Activated naive CD8-positive, alpha-beta T cell treated with anti-CD3 and anti-CD28 coated beads for 36 hours (primary cell): ENCODE results near the gene LRBA. TPM values are rescaled to one million over a fixed set of nuclear protein-coding genes. Genes with fewer than 3 reads are reported as not detected.
A peak's percentile ranks its signal among the peaks of the same experiment; 100 is the strongest.

ENCODE experiments used
- DNase-seq: peaks from one replicate; pipeline ENCODE4 v3.0.0; 2021
- H3K27ac Mint-ChIP-seq: one replicate; pipeline ENCODE4 v1.8.0; 2022; ENCODE audit warnings: mild to moderate bottlenecking, moderate library complexity, mixed read lengths
- H3K27me3 Mint-ChIP-seq: one replicate; pipeline ENCODE4 v1.8.0; 2022; ENCODE audit warnings: mild to moderate bottlenecking, mixed read lengths
- H3K36me3 Mint-ChIP-seq: one replicate; pipeline ENCODE4 v1.8.0; 2021; ENCODE audit warnings: mild to moderate bottlenecking, mixed read lengths
- H3K4me1 Mint-ChIP-seq: one replicate; pipeline ENCODE4 v1.8.0; 2021; ENCODE audit warnings: mixed read lengths
- H3K4me3 Mint-ChIP-seq: one replicate; pipeline ENCODE4 v1.8.0; 2022; ENCODE audit warnings: mild to moderate bottlenecking, moderate library complexity, mixed read lengths
- H3K9me3 Mint-ChIP-seq: one replicate; pipeline ENCODE4 v1.8.0; 2022; ENCODE audit warnings: mixed read lengths
- total RNA-seq, 2 experiments: library from RNA; stranded (reverse); gene quantifications; one replicate each; pipeline ENCODE4 v1.2.3, GENCODE V29; 2021

The LRBA gene
- total RNA-seq, 2 experiments from 2014 or later: 52.5 to 61.2 TPM

GRCh38 chr4:150382028-150382427 lies 633.1 kb downstream of the LRBA start:
- Mint-ChIP-seq H3K9me3 (no peaks in the 10 kb centered on the region), H3K4me3 (no peak overlapping the region), H3K4me1 (no peaks in the 10 kb centered on the region), H3K36me3 (peaks cover 8% of the 10 kb centered on the region), H3K27me3 (no peaks in the 10 kb centered on the region), H3K27ac (no peak overlapping the region)
- DNase-seq: no peak

- no peaks in the 10 kb centered on the region for H3K27me3 Mint-ChIP-seq
- H3K4me1 Mint-ChIP-seq: no peaks in the 10 kb centered on the region
- no peak overlapping the region for H3K4me3 Mint-ChIP-seq
- H3K9me3 Mint-ChIP-seq: no peaks in the 10 kb centered on the region
- H3K27ac Mint-ChIP-seq: no peak overlapping the region
- H3K36me3 Mint-ChIP-seq: peaks cover 6% of the 10 kb centered on the region
- no peak for DNase-seq
These were observed 633.5 kb downstream of the LRBA start for GRCh38 chr4:150381609-150382008.

DNA sequence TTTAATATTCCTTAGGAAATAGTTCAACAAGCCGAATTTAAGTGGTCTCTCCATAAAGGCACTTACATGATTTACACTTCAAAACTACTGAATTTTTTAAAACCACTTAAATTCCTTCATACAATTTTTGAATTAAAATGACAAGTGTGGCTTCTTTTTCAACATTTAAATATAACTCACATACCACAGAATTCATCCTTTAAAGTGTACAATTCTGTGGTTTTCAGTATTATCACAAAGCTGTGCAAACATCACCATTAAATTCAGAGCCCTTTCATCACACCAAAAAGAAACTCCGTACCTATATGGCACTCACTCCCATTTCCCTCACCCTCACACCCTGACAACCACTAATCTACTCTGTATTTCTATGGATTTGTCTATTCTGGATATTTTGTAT lies 634.0 kb downstream of the LRBA start:
- Mint-ChIP-seq H3K4me3 (no peak overlapping the region), H3K27me3 (no peaks in the 10 kb centered on the region), H3K9me3 (no peaks in the 10 kb centered on the region), H3K27ac (no peak overlapping the region), H3K36me3 (peaks cover 6% of the 10 kb centered on the region), H3K4me1 (no peaks in the 10 kb centered on the region)
- DNase-seq: no peak

DNA sequence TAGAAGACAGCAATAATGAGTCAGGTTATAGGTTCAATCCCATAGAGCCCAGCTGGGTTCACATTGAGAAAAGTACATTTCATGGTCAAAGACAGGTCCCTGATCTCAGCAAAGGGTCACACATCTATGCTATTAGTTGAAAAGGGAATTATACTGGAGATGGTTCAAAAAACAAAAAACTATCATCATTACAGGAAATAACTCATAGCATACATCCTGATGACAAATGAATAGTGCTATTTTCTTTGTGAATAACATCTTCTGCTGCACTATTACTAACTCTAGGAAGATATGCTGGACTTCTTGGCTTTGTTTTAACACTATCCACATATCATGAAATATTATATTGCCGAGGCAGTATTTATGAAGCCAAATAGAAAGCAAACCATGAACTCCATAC lies 635.6 kb downstream of the LRBA start:
- H3K9me3 Mint-ChIP-seq: no peaks in the 10 kb centered on the region

DNA sequence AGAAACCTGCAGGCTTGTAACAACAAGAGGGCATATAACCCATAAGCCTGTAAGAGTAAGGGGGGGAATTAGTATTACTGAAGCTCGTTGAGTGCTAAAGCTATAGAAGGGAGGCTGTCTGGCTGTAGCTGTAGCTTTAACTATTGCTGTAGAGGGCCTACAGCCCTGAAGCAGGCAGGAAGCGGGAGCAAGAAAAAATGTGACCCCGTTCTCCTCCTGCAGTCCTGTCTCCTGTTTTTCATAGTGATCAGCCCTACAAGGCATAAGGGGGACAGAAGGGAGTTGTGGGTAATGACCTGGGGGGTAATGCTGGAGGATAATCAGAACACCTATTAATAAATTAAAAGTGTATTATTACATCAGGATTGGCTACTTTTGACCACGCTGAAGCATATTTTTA lies 640.1 kb downstream of the LRBA start:
- no peaks in the 10 kb centered on the region for H3K9me3 Mint-ChIP-seq
- no peaks in the 10 kb centered on the region for H3K4me1 Mint-ChIP-seq
- DNase-seq: no peak
- H3K4me3 Mint-ChIP-seq: no peak overlapping the region
- no peaks in the 10 kb centered on the region for H3K27me3 Mint-ChIP-seq
- H3K36me3 Mint-ChIP-seq: peaks cover 22% of the 10 kb centered on the region
- H3K27ac Mint-ChIP-seq: no peak overlapping the region

More for the DNA sequence above, 635.6 kb downstream of the LRBA start:
- H3K4me1 Mint-ChIP-seq: no peaks in the 10 kb centered on the region
- DNase-seq: no peak
- H3K4me3 Mint-ChIP-seq: no peak overlapping the region
- no peak overlapping the region for H3K27ac Mint-ChIP-seq
- peaks cover 12% of the 10 kb centered on the region for H3K36me3 Mint-ChIP-seq
- H3K27me3 Mint-ChIP-seq: no peaks in the 10 kb centered on the region

GRCh38 chr4:150371869-150372268 lies 643.2 kb downstream of the LRBA start:
- no peak overlapping the region for H3K4me3 Mint-ChIP-seq

DNA sequence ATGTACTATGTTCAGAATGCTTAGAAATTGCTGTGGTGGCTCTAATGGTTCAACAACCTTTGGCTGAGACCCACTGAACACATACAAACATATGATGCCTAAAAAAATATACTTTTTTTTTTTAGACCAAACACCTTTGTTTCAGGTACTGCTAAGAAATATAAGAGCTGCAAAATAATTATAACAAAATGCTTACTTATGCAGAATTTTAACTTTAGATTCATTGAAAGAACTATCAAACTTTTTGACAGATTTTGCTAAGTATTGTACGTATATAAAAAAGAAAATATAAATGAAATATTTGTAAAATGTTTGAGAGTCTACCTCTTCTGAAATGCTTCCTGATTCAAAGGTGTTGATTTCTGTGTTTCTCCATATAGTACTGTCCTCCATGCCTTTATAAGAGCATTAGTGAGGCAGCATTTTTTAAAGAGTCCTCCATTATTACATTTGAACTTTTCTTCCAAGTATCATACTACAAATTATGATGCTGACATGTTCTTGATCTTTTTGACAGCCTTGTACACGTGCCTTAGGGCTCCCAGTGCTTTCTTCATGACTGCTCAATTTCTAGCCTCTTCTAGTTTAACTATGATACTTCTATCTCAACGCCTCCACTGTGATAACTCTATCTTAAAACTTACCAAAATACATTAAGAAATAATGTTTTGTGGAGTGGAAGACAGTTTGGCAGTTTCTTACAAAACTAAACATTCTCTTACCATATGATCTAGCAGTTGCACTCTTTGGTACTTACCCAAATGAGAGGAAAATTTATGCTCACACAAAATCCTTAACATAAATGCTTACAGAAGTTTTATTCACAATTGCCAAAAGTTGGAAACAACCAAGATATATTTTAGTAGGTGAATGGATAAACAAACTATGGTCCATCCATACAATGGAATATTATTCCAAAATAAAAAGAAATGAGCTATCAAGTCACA lies 645.4 kb downstream of the LRBA start:
- no peaks in the 10 kb centered on the region for H3K9me3 Mint-ChIP-seq
- H3K36me3 Mint-ChIP-seq: peaks cover 14% of the 10 kb centered on the region

More at GRCh38 chr4:150371869-150372268, 643.2 kb downstream of the LRBA start:
- H3K4me1 Mint-ChIP-seq: peaks cover 2% of the 10 kb centered on the region
- no peak overlapping the region for H3K27ac Mint-ChIP-seq
- H3K9me3 Mint-ChIP-seq: no peaks in the 10 kb centered on the region
- H3K27me3 Mint-ChIP-seq: no peaks in the 10 kb centered on the region
- H3K36me3 Mint-ChIP-seq: peaks cover 19% of the 10 kb centered on the region
- DNase-seq: no peak

DNA sequence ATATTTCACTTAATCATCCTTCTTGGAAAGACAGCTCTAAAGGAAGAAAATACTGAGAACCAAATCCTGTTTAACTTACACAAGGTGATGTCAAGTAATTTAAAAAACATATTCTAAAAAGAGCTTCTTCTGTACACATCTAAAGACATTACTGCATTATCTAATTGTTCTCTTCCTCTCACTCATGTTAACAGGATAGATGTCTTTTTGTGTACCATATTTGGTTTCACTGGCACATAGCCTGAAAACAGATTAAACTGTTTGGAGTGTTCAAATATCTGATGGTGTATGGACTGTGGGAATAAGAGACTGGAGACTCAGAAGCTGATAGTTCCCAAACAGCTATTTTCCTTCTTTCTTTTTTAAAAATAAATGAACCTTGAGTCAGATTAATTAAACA lies 646.4 kb downstream of the LRBA start:
- no peak for DNase-seq
- Mint-ChIP-seq H3K9me3 (no peaks in the 10 kb centered on the region), H3K4me3 (no peak overlapping the region), H3K27ac (no peak overlapping the region), H3K4me1 (peaks cover 18% of the 10 kb centered on the region), H3K27me3 (no peaks in the 10 kb centered on the region), H3K36me3 (peaks cover 6% of the 10 kb centered on the region)

More for the DNA sequence above, 645.4 kb downstream of the LRBA start:
- no peak overlapping the region for H3K4me3 Mint-ChIP-seq
- no peak overlapping the region for H3K27ac Mint-ChIP-seq
- no peaks in the 10 kb centered on the region for H3K27me3 Mint-ChIP-seq
- DNase-seq: no peak
- H3K4me1 Mint-ChIP-seq: peaks cover 8% of the 10 kb centered on the region

DNA sequence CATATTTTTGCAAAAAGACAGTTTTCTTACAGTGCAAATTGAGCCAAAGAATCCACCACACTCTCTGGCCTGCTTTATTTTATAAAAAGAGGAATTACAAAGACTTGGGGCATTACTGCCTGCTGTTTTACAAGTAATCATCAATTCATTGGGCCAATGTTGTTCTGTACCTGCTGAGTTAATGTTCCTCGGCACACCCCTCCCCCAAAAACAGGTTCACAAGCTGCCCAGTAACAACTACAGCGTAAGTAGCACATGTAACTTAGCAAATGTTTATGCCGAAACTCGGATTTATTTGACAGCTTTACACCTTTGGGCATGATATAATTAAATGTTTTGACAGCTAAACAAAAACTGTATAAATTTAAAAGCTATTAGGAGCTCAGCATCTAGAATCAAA lies 647.8 kb downstream of the LRBA start:
- Mint-ChIP-seq H3K27ac (no peak overlapping the region), H3K9me3 (no peaks in the 10 kb centered on the region), H3K4me3 (no peak overlapping the region), H3K4me1 (peaks cover 18% of the 10 kb centered on the region), H3K27me3 (no peaks in the 10 kb centered on the region), H3K36me3 (no peaks in the 10 kb centered on the region)
- DNase-seq: no peak

GRCh38 chr4:150366487-150366999 lies 648.5 kb downstream of the LRBA start:
- DNase-seq: no peak
- Mint-ChIP-seq H3K36me3 (no peaks in the 10 kb centered on the region), H3K9me3 (no peaks in the 10 kb centered on the region), H3K27ac (peak overlapping the region; percentile 3), H3K4me1 (peaks cover 18% of the 10 kb centered on the region), H3K4me3 (no peak overlapping the region), H3K27me3 (no peaks in the 10 kb centered on the region)

DNA sequence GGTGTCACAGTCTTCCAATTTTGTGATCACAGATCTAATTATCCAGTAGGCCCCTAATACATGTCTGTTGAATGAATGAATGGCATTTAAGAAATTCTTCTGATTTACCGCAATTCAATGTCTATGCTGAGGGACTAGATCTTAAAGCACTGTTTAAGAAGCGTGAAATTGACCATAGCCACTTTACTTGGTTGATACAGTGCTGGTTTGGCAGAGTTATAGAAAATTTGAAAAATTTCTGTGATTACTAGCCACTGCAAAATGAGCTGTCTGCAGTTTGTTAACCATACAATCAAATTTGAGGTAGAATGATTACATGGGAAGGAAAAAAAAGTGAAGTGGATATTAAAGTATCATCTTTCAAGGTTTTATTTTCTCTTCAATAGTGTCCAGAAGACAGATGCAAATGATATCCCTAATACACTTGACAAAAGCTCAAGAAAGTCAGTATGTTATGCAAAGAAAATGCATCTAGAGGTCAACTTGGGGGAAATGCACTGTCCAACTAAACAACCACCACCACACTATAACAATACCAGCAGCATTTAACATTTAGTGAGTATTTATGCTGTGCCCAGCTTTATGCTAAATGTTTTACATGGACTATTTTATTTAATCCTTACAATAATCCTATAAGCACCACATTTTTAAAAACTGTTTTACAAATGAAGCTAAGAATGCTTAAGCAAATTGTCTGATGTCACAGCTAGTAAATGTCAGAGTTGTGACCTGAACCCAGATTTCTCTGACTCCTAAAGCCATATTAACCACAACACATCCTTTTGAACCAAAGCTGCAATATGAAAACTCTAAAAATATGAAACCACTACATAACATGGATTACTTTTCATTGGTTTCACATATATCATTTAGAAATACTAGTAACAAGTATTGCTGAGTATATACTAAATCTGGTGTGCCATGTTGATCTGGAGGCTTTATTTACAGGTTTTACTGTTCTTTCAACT lies 651.1 kb downstream of the LRBA start:
- DNase-seq: no peak
- Mint-ChIP-seq H3K4me1 (peaks cover 20% of the 10 kb centered on the region), H3K9me3 (no peaks in the 10 kb centered on the region), H3K36me3 (no peaks in the 10 kb centered on the region), H3K27ac (no peak overlapping the region), H3K27me3 (no peaks in the 10 kb centered on the region), H3K4me3 (no peak overlapping the region)

DNA sequence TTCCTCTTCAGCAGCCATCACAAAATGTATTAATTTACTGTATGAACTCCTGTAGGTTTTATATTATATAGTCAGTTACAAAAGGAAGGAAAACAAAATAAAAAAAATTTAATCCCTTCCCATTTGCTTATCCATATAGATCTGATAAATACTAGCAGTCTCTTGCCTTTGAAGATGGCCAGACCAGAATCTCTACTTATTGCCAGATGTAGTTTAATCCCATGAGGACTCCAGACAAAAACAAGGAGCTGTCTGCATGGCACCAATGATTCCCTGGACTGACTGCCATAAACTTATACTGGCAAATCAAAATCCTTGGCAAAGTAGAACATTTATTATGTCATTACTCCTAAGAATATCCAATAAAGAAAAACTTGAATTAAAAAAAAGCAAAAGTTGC lies 656.4 kb downstream of the LRBA start:
- no peak overlapping the region for H3K27ac Mint-ChIP-seq
- no peak overlapping the region for H3K4me3 Mint-ChIP-seq
- H3K36me3 Mint-ChIP-seq: no peaks in the 10 kb centered on the region
- H3K9me3 Mint-ChIP-seq: no peaks in the 10 kb centered on the region
- peaks cover 4% of the 10 kb centered on the region for H3K4me1 Mint-ChIP-seq
- no peak for DNase-seq
- no peaks in the 10 kb centered on the region for H3K27me3 Mint-ChIP-seq

DNA sequence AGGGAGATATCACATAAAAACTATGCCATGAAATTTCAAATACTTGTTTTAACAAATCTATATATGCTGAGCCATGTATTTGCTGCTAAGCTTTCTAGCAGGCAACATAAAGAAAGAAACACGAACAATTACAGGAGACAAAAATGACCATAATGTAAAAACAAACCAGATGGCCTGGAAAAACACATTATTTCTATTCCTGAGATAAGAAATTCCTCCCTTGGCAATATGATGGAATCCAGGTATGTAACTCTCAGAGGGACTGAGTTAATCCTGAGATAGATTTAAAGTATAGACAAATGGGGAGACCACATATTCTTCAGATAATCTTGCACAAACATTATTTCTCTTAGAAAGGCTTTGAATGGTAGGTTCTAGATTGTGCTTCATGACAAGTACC lies 657.3 kb downstream of the LRBA start:
- no peak for DNase-seq
- Mint-ChIP-seq H3K27me3 (no peaks in the 10 kb centered on the region), H3K4me1 (peaks cover 4% of the 10 kb centered on the region), H3K9me3 (no peaks in the 10 kb centered on the region), H3K4me3 (no peak overlapping the region), H3K27ac (no peak overlapping the region), H3K36me3 (no peaks in the 10 kb centered on the region)

GRCh38 chr4:150355858-150356455 lies 659.1 kb downstream of the LRBA start:
- Mint-ChIP-seq H3K36me3 (no peaks in the 10 kb centered on the region), H3K27ac (no peak overlapping the region), H3K9me3 (no peaks in the 10 kb centered on the region)

GRCh38 chr4:150355418-150355817 lies 659.7 kb downstream of the LRBA start:
- H3K4me3 Mint-ChIP-seq: no peak overlapping the region
- no peak for DNase-seq
- peaks cover 4% of the 10 kb centered on the region for H3K4me1 Mint-ChIP-seq
- no peaks in the 10 kb centered on the region for H3K9me3 Mint-ChIP-seq
- no peak overlapping the region for H3K27ac Mint-ChIP-seq
- H3K27me3 Mint-ChIP-seq: no peaks in the 10 kb centered on the region
- H3K36me3 Mint-ChIP-seq: no peaks in the 10 kb centered on the region

More at GRCh38 chr4:150355858-150356455, 659.1 kb downstream of the LRBA start:
- Mint-ChIP-seq H3K27me3 (no peaks in the 10 kb centered on the region), H3K4me1 (peaks cover 4% of the 10 kb centered on the region), H3K4me3 (no peak overlapping the region)
- DNase-seq: no peak
